22Rv1 (cell line): Measurements from ENCODE around the gene CEP89.

Experiments
- ZFX ChIP-seq: fragments of 450-650 bp; IDR thresholded peaks from 2 replicates; pipeline ENCODE4 v1.6.1; 2017; ENCODE audit warnings: antibody characterized with exemption, borderline replicate concordance
- TF ChIP-seq, protein P1 (sequence below): fragments of 450-650 bp; IDR thresholded peaks from 2 replicates; pipeline ENCODE4 v1.5.1; 2017; ENCODE audit warnings: mild to moderate bottlenecking

DNA sequence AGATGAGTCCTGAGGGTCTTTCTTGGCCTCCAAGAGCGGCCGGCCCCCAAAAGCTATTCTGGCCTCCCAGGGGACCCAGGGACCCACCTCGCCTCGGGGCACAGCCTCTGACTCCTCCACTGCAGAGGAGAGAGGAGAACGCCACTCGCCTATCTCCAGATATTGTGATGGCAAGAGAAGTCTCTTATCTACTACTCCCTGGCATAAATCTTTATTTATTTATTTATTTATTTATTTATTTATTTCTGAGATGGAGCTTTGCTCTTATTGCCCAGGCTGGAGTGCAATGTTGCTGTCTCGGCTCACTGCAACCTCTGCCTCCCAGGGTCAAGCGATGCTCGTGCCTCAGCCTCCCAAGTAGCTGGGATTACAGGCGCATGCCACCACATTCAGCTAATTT is 113.2 kb downstream of the CEP89 start:
- TF ChIP-seq, protein P1, sequence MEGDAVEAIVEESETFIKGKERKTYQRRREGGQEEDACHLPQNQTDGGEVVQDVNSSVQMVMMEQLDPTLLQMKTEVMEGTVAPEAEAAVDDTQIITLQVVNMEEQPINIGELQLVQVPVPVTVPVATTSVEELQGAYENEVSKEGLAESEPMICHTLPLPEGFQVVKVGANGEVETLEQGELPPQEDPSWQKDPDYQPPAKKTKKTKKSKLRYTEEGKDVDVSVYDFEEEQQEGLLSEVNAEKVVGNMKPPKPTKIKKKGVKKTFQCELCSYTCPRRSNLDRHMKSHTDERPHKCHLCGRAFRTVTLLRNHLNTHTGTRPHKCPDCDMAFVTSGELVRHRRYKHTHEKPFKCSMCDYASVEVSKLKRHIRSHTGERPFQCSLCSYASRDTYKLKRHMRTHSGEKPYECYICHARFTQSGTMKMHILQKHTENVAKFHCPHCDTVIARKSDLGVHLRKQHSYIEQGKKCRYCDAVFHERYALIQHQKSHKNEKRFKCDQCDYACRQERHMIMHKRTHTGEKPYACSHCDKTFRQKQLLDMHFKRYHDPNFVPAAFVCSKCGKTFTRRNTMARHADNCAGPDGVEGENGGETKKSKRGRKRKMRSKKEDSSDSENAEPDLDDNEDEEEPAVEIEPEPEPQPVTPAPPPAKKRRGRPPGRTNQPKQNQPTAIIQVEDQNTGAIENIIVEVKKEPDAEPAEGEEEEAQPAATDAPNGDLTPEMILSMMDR, result no peak
- no peak for TF ChIP-seq ZFX
